ENCODE data around the gene MKNK2.
"Not testable (repeated sequence)": the region's sequence is repeated elsewhere in the genome, so short reads cannot be mapped to it uniquely, and the experiment has no call there.

The MKNK2 gene

DNA sequence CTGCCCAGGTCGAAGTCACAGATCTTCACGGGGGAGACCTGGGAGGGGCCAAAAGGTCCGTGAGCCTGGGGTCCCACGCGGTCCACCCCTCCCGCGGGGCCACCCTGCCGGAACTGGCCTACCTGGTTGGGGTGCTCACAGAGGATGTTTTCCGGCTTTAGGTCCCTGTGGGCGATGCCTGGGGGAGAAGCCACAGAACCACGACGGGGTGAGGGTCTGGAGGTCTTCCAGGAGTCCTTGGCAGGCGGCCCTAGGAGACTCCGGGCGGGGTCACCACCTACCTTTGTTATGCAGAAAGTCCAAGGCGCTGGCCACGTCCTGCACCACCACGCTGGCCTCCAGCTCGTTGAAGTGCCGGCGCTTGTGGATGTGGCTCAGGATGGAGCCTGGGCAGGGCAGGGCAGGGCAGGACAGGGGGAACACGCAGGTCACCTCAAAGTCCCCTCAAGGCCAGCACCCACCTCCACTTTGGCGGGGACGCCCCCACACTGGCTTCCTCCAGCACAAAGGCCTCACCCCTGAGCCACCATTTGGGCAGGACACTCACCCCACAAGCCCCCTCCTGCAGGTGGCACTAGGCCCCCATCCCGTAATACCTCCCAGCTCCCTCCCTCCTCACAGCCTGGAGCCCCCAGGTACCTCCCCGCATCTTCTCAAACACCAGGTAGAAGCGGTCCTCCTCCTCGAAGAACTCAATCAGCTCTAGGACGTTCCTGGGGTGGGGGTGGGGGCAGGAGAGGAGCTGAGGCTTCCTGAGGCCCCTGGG, 8.4 kb downstream of the MKNK2 start:
- DNase-seq = no peak

DNA sequence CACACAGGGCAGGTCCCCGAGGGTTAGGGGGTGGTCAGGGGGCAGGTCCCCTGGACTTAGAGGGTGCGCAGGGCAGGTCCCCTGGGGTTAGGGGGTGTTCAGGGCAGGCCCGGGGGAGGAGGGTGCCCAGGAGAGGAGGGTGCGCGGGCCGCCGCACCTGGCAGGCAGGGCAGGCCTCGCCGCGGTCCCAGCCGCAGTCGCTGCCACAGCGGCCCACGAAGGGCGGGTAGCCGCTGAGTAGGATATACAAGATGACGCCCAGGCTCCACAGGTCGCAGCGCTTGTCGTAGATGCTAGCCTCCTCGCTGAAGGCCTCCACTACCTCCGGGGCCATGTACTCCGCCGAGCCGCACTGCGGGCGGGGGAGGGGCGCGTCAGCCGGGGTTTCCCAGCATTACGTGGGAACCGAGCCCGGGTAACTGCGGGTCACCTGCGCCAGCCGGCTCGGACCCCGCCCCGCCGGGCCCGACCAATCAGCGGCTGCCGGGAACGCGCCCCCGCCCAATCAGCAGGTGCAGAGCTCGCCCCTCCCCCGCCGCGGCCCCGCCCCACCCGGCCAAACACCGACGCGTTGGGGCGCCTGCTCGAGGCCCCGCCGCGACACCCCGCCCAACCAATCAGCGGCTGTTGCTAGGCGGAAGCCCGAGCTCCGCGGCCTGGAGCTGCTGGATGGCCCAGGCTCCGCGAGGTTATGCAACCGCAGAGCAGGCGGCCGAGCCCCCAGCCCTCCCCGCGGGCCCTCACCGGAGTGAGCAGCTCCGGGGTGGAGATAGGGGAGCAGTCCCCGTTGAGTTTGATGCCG, 9.2 kb downstream of the MKNK2 start:
- peak; percentile 99 for DNase-seq

DNA sequence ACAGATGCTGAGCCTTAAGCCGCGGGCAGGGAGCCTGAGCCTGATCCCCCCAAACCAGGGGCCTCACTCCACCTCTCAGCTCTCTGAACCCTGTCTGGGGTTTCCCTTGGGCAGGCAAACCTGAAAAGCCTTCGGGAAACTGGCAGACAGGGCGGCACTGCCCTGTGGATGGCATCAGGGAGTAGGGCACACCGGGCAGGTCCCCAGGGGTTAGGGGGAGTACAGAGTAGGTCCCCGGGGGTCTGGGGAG, 9.7 kb downstream of the MKNK2 start:
- DNase-seq = no peak

DNA sequence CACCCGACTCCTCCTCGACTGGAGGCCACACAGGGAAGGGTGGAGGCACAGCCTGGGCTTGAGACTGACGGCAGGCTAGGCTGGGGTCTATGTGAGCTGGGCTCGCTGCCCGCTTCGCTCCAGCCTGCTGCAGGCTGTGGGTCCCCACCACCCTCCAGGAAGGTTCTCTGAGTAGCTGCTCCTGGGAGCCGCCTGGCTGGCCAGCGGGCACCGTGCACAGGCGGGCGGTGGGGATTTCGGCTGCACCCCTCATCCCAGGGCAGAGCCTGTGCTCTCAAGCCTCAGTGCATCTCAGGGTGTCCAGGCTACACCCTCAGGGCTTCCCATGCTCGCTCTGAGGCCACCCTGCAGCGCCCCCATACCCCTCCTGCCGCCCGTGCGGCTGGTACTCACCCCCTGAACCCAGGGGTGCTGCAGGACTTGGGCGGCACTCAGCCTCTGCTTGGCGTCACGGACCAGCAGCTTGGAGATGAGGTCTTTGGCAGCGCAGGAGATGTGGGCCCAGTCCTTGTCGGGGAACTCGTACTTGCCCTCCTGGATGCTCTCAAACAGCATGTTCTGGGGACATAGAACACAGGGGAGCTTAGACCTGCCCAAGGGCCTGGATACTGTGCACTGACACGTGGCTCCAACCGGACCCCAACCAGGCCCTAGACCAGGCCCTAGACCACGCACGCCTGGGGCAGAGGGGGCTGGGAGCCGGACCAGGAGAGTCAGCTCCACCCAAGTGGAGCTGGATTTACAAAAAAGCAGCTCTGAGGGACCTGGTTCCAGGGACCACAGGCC, 10.2 kb downstream of the MKNK2 start:
- no peak for DNase-seq

DNA sequence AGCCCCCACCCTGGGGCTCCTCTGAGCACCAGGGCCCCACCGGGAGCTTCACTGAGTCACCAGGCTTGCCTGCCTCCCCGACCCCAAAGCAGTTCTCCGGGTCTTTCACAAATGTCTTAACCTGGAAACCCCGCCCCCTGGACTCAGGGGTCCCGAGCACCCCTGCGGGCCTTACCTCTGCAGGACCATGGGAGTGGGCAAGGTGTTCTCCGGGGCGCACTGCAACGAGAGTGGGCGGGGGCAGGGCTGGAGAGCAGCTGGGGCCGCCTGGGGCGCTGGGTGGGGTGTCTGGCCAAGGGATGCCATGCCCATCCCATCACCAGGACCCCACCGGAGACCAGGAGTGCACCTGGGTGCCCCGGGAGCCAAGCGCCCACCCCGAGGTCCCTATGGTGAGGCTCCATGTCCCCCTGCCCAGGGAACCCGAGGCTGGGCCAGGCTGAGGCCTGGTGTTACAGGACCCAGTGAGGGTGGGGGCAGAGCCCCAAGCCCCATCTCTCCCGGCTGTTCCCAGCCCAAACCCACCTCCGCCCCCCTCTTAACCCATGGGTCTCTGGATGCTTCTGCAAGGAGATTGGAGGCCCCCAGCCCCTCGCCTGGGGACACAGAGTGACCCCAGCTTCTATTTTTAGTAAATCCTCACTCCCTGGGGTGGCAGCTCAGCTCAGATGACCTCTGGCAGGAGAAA, 10.9 kb downstream of the MKNK2 start:
- DNase-seq = no peak

DNA sequence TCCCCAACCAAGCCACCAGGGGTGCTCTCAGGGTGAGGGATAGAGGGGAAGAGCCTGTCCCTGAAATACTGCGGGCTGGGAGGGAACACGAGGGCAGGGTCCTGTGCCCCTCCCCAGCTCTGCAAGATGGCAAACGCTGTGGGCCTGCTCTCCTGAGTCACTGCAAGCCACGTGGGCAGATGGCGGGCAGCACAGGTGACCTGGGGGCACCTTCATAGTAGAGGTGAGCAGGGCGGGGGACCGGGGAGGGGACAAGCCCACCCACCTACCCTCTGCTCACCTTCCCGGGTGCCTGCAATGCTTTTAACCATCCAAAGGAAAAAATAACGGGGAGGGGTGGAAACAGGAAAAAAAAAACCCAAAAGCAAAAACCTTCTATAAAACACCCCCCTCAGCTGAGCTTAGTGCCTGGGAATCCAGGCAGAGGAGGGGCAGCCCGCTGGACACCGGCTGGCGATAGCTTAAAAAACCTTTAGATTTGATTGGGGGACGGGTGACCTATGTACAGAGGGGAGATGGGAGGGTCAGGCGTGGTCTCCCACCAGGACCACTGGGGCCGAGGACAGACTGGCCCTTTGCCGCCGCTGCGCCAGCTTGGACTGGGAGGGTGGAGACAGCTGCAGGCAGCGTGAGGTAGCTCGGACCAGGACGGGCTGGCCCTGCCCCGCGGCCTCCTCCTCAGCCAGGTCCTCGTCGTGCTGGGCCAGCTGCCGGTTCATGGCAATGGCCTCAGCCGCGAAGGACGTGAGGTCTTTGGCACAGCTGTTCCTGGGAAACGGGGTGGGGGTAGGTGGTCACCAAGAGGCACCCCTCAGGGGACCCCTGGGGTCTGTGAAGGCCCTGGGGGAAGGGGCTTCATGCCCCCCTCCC, 11.7 kb downstream of the MKNK2 start:
- no peak for DNase-seq

DNA sequence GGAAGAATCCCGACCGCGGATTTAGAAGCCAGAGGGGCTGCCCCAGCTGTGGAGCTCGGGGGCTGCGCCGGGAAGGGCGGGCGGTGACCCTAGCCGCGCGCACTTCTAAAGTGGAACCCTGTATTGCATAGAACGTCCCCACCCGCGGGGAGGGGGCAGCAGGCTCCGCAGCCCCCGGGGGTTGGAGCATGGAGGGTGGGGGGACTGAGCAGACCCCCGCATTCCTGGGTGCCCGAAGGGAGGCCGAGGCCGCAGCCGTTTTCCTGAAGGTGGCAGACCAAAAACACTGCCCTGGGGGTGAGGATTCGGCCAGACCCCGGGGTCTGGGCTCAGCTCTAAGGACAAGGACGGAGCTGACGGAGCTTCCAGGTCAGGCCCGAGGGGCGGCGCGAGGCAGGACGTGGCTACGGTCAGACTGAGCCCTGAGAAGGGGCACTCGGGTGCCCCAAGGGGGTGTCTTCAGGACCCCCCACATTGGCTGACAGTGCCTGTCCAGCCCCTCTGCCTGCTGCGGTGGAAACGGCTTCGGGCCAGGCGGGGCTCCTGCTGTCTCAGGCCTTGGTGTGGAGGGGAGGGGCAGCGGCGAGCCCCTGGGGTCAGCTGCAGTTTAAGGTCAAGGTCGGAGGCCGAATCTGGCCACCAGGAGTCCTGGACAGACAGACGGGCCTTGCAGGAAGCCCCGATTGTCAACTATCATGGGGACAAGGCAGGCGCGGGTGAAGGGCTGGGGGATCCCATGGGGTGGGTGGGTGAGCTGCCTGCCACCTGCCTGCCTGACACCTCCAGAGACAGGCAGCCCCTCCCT, 12.6 kb downstream of the MKNK2 start:
- no peak for DNase-seq

DNA sequence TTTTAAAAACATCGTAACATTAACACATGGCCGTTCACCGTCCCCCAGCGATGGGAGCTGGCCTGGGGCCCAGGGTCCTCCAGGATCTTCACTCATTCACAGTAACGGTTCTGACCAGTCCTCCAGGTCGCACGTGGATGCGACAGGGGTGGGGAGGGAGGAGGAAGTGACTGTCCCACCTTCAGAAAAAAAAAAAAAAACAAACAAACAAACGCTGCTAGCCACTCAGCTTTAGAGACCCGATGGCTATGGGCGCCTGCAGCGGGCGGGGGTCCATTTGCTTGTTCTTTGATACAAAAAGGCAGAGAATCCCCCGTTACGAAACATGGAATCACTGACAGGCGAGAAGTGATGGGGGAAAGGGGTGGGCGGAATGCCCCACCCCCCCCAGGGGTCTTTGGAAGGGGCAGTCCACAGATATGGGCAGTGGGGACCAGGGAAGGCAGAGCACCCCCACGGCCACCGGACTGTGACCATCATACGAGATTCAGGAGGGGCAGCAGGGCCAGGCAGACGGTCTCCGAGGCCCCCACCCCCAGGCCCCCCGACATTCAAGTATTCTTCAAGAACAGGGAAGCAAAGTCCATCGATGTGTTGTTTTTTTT, 13.3 kb downstream of the MKNK2 start:
- no peak for DNase-seq

DNA sequence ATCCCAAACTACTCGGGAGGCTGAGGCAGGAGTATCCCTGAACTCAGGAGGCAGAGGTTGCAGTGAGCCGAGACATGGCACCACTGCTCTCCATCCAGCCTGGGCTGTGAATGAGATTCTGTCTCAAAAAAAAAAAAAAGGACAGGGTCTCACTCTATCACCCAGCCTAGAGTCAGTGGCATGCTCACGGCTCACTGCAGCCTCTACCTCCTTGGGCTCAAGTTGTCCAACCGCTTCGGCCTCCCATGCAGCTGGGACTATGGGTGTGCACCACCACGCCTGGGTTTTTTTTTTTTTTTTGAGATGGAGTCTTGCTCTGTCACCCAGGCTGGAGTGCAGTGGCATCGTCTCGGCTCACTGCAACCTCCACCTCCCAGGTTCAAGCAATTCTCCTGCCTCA, 14.6 kb downstream of the MKNK2 start:
- DNase-seq = no peak

DNA sequence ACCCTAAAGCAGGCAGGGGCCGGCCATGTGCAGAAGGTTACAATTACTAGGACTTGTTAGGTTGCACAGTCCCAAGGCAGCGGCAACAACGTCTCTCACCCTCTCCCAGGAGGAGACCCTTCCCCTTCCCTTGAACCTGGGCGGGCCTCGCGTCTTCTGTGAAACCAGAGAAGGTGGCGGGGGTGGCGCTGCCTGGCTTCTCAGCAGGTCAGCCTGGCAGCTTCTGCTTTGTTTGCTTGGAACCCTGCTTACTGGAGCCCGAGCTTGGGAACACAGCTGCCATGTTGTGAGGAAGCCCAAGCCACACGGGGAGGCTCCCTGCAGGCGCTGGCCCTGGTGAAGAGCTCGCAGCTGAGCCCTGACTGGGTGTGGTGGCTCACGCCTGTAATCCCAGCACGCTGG, 15.5 kb downstream of the MKNK2 start:
- no peak for DNase-seq

DNA sequence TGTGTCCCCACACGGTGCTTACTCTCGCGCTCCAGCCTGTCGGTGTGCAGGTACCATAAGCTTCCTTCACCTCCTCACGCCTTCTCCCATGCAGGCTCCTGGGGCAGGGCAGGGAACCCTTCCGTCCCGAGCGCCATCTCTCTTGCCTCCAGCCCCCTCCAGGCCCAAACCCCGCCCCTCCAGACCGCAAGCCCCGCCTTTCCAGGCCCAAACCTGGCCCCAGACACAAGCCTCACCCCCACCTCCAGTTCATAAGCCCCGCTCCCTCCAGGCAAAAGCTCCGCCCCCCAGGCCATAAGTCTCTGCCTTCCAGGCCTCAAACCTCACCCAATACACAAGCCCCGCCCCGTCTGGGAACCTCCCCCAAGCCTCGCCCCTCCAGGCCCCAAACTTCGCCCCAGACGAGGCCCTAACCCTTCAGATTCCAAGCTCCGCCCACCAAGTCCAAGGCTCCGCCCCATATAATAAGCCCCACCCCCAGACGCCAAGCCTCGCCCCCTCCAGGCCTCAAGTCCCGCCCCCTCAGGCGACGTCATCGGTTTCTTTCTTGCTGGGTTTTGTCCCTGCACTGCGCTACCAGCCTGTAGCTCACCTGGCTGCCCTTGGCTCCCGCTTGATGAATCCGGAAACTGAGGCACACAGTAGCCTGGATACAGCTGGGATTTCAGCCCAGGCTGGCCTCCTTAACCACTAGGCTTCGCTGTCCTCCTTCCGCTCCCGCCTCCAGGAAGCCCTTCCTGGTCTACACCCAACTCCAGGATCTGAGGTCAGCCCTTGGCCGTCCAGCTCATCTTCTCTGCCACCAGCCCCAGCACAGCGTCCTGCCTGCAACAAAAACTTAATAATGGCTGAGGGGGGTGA, 16.1 kb downstream of the MKNK2 start:
- peak; percentile 91 for DNase-seq

DNA sequence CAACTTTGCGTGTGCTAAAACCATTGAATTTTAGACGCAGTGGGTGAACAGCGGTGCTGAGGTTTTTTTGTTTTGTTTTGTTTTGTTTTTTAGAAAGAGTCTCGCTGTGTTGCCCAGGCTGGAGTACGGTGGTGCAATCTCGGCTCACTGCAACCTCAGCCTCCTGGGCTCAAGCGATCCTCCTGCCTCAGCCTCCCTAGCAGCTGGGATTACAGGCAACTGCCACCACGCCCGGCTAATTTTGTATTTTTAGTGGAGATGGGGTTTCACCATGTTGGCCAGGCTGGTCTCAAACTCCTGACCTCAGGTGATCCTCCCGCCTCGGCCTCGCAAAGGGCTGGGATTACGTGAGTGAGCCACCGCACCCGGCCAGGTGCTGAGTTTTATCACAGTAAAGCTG, 16.8 kb downstream of the MKNK2 start:
- not testable (repeated sequence) for DNase-seq

DNA sequence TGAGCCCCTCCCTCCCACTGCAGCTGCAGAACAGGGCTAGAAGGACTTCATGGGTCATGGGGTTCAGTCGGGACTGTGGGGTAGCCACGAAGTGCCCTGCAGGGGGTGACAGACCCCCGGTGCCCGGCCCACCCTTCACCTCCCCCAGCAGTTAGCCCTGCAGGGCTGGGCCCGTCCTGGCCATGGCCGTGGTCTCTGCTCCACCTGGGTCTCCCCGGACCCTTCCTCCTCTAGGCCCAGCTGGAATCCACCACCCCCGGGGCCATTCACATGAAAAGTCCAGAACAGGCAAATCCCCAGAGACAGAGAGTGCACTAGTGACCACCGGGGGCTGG, 17.3 kb downstream of the MKNK2 start:
- no peak for DNase-seq

DNA sequence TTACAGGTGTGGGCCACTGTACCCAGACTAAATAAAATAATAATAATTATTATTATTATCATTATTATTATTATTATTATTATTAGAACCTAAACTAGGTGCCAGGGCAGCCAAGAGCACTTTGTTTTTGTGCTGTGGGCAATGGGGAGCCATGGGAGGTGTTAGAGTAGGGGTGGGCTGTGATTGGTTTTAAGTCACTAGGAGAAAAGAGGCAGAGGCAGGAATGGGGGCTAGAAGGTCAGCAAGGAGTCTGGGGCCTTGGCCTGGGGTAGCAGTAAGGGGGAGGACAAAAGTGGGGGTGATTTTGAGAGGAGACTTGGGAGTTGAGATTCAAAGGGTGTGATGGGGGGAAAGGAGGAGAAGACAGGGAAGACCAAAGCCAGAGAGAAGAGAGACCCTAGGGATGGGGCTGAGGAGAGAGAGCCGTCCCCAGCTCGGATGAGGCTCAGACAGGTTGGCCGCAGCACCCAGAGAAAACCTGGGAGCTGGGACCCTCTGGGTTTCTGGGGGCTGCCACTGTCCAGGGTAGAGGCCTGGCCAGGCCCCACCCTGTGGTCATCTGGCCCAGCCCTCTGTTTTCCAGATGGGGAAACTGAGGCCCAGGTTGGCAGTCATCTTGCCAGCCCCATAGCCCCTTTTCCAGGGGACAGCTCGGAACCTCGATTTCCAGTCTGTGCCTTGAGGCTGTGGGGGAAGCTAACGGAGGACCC, 17.8 kb downstream of the MKNK2 start:
- DNase-seq = no peak

DNA sequence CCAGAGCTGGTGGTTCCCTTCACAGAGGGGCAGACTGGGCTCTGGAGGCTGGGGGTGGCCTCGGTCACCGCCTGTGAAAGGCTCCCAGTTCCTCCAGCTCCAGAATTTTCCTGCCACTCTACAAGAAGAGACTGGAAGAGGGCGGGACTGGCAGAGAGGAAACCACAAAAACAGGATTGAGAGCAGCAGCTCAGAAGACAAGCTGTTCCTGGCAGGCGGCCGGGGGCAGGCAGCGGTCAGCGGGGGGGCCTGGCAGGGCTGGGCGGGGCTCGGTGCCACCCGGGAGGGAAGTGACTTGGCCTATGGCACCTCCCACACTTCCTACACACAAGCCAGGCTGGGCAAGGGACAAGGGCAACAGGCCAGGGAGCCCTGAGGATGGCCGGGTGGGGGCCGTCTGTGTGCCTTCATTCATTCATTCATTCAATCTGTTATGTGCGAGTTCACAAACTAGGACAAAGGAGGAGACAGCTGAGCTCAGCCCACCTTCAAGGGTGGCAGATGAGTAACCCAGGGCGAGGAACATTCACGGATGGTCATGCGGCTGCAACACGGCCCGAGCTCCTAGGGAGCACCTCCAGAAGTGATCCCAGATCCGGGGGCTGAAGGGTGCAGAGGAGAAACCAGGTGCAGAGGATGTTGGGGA, 18.6 kb downstream of the MKNK2 start:
- DNase-seq = no peak

DNA sequence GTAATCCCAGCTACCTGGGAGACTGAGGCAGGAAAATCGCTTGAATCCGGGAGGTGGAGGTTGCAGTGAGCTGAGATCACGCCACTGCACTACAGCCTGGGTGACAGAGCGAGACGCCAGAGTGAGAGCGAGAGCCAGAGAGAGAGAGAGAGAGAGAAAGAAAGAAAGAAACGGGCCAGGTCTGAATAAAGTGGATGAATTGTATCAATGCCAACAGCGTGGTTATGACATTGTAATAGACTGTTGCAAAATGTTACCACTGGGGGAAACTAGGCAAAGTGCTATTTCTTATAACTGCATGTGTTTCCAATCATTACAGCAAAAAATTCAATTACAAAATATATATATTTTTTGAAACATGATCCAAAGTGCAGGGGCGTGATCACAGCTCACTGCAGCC, 23.7 kb downstream of the MKNK2 start:
- no peak for DNase-seq

DNA sequence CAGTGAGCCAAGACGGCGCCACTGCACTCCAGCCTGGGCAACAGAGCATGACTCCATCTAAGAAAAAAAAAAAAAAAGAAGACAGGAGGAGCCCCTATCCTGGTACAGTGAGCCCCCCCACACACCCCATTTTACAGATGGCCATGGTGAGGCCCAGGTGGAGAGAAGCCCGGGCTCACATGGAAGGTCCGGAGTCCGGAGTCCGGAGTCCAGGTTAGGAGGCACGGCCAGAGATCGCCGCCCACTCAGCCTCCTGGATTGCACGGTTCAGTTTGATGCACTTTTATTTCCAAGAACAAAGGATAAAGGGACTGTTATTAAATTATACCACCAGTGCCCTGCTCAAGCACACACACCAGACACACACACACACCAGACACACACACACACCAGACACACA, 24.3 kb downstream of the MKNK2 start:
- DNase-seq = no peak

DNA sequence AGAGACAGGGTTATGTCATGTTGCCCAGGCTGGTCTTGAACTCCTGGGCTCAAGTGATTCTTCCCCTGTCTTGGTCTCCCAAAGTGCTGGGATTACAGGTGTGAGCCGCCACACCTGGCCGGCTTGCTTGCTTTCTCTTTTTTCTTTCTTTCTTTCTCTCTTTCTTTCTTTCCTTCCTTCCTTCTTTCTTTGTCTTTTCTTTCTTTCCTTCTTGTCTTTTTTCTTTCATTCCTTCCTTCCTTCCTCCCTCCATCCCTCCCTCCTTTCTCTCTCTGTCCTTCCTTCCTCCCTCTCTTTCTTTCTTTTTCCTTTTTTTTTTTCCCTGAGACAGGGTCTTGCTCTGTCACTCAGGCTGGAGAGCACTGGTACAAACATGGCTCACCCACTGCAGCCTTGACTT, 28.8 kb downstream of the MKNK2 start:
- no peak for DNase-seq

Data from activated CD8-positive, alpha-beta memory T cell treated with anti-CD3 and anti-CD28 coated beads, Interleukin-2, amount 50 U/mL, for 48 hours (primary cell).